GM12864 (cell line): ENCODE data around the gene DUSP5.

Experiments used
- DNase-seq: peaks from one replicate; pipeline ENCODE4 v3.0.0-alpha.2; 2011; ENCODE audit warnings: low read depth
- H3K4me3 ChIP-seq: 2 replicates; pipeline ENCODE4 v1.5.1; 2011; ENCODE audit warnings: mild to moderate bottlenecking, low read depth, low read length, control low read depth
- CTCF ChIP-seq: IDR thresholded peaks from 2 replicates; pipeline ENCODE4 v1.5.1; 2011; ENCODE audit warnings: low read depth, mild to moderate bottlenecking, moderate library complexity, low read length, control low read depth, inconsistent platforms; ENCODE audit errors: missing control alignments

DUSP5 gene

GRCh38 chr10:110511734-110512449 is 14.2 kb downstream of the DUSP5 start:
- no peak for TF ChIP-seq CTCF
- DNase-seq = no peak
- H3K4me3 ChIP-seq = no peak overlapping the region

GRCh38 chr10:110512461-110513187 is 14.9 kb downstream of the DUSP5 start:
- H3K4me3 ChIP-seq = no peak overlapping the region
- no peak for TF ChIP-seq CTCF
- no peak for DNase-seq

GRCh38 chr10:110513949-110514348 is 16.2 kb downstream of the DUSP5 start:
- no peak for TF ChIP-seq CTCF
- no peak for DNase-seq
- H3K4me3 ChIP-seq = no peak overlapping the region

- TF ChIP-seq CTCF = no peak
- DNase-seq = no peak
- no peak overlapping the region for H3K4me3 ChIP-seq
These were observed 17.1 kb downstream of the DUSP5 start for GRCh38 chr10:110514848-110515247.

- no peak overlapping the region for H3K4me3 ChIP-seq
- TF ChIP-seq CTCF = no peak
- no peak for DNase-seq
These were observed 19.2 kb downstream of the DUSP5 start for GRCh38 chr10:110516815-110517492.

GRCh38 chr10:110522365-110522988 is 24.8 kb downstream of the DUSP5 start:
- TF ChIP-seq CTCF = no peak
- H3K4me3 ChIP-seq = no peak overlapping the region
- DNase-seq = no peak
